ENCODE measurements around the gene TSPY8. TPM values are rescaled to one million over a fixed set of nuclear protein-coding genes. Genes with fewer than 3 reads are reported as not detected.
"Not testable (repeated sequence)": the region's sequence is repeated elsewhere in the genome, so short reads cannot be mapped to it uniquely, and the experiment has no call there.

The TSPY8 gene
- not detected in 2 replicates for total RNA-seq

GRCh38 chrY:9357497-9357896, at the start of gene TSPY8:
Gene TSPY8, plus strand, starts transcription at chrY:9357797. Its CDS starts 46 bp downstream, at chrY:9357843.
- not testable (repeated sequence) for H3K27me3 ChIP-seq (ENCODE audit: control insufficient read depth, insufficient read depth, low read length); DNase-seq (ENCODE audit: low read depth); H3K4me3 ChIP-seq (ENCODE audit: low read depth, low read length); H3K36me3 ChIP-seq (ENCODE audit: control insufficient read depth, insufficient read depth, low read length); FAIRE-seq

GRCh38 chrY:9320996-9321395, 36.6 kb upstream of the TSPY8 start:
- TF ChIP-seq CTCF (IDR thresholded peaks at IDR 0.05; ENCODE audit: insufficient read depth, low read length, severe bottlenecking) = no peak
- FAIRE-seq (no peak), DNase-seq (ENCODE audit: low read depth) (no peak)
- Histone ChIP-seq H3K36me3 (ENCODE audit: control insufficient read depth, insufficient read depth, low read length) (no peaks in the 10 kb centered on the region), H3K27me3 (ENCODE audit: control insufficient read depth, insufficient read depth, low read length) (no peaks in the 10 kb centered on the region), H3K4me3 (ENCODE audit: low read depth, low read length) (no peak overlapping the region)

GRCh38 chrY:9337164-9337563, 20.4 kb upstream of the TSPY8 start, which contains the start of gene TSPY4:
Gene TSPY4, plus strand, starts transcription at chrY:9337464. Its CDS starts 46 bp downstream, at chrY:9337510.
- not testable (repeated sequence) for DNase-seq (ENCODE audit: low read depth); FAIRE-seq; H3K27me3 ChIP-seq (ENCODE audit: control insufficient read depth, insufficient read depth, low read length); H3K36me3 ChIP-seq (ENCODE audit: control insufficient read depth, insufficient read depth, low read length); H3K4me3 ChIP-seq (ENCODE audit: low read depth, low read length)

GRCh38 chrY:9396527-9396926, 38.9 kb downstream of the TSPY8 start:
- not testable (repeated sequence) for H3K36me3 ChIP-seq (ENCODE audit: control insufficient read depth, insufficient read depth, low read length); H3K27me3 ChIP-seq (ENCODE audit: control insufficient read depth, insufficient read depth, low read length); H3K4me3 ChIP-seq (ENCODE audit: low read depth, low read length); FAIRE-seq; DNase-seq (ENCODE audit: low read depth)

- H3K27me3 ChIP-seq (ENCODE audit: control insufficient read depth, insufficient read depth, low read length); DNase-seq (ENCODE audit: low read depth); H3K36me3 ChIP-seq (ENCODE audit: control insufficient read depth, insufficient read depth, low read length); H3K4me3 ChIP-seq (ENCODE audit: low read depth, low read length); FAIRE-seq: not testable (repeated sequence)
Measured at GRCh38 chrY:9398121-9398520, 40.5 kb downstream of the TSPY8 start, which contains the start of gene TSPY3. Gene TSPY3, plus strand, starts transcription at chrY:9398421. Its CDS starts 46 bp downstream, at chrY:9398467.

Other genes with a start within 250 kb of the TSPY8 start
- not detected in 2 replicates for gene TSPY4, start 20.3 kb upstream of the TSPY8 start, total RNA-seq
- not detected in 2 replicates for gene TSPY3, start 40.6 kb downstream of the TSPY8 start, total RNA-seq
- not detected in 2 replicates for gene TSPY1, start 109.2 kb downstream of the TSPY8 start, total RNA-seq
- not detected in 2 replicates for gene TSPY9, start 129.5 kb downstream of the TSPY8 start, total RNA-seq
- gene TSPY10, start 170.1 kb downstream of the TSPY8 start, total RNA-seq = not detected in 2 replicates

Data from bronchial epithelial cell (primary cell).